Glutamatergic neuron (in vitro differentiated cells): Measurements from ENCODE around the gene MYD88. TPM values are rescaled to one million over a fixed set of nuclear protein-coding genes. Genes with fewer than 3 reads are reported as not detected.
A peak's percentile ranks its signal among the peaks of the same experiment; 100 is the strongest.
"Not testable (repeated sequence)": the region's sequence is repeated elsewhere in the genome, so short reads cannot be mapped to it uniquely, and the experiment has no call there.

Experiments used
- DNase-seq: peaks from one replicate; pipeline ENCODE4 v3.0.0; 2022
- H3K27ac Mint-ChIP-seq: one replicate; pipeline ENCODE4 v1.8.0; 2020; ENCODE audit warnings: mild to moderate bottlenecking, mixed read lengths, inconsistent platforms; ENCODE audit not compliant: unreplicated experiment
- H3K27me3 Mint-ChIP-seq: one replicate; pipeline ENCODE4 v1.8.0; 2020; ENCODE audit warnings: mild to moderate bottlenecking, moderate library complexity, mixed read lengths, inconsistent platforms; ENCODE audit not compliant: unreplicated experiment
- H3K36me3 Mint-ChIP-seq: one replicate; pipeline ENCODE4 v1.8.0; 2020; ENCODE audit warnings: mild to moderate bottlenecking, mixed read lengths, inconsistent platforms; ENCODE audit not compliant: unreplicated experiment
- H3K4me1 Mint-ChIP-seq: one replicate; pipeline ENCODE4 v1.8.0; 2020; ENCODE audit warnings: mild to moderate bottlenecking, low read depth, mixed read lengths, inconsistent platforms; ENCODE audit not compliant: unreplicated experiment
- H3K4me3 Mint-ChIP-seq: one replicate; pipeline ENCODE4 v1.8.0; 2020; ENCODE audit warnings: mild to moderate bottlenecking, mixed read lengths, inconsistent platforms; ENCODE audit not compliant: unreplicated experiment
- H3K9me3 Mint-ChIP-seq: one replicate; pipeline ENCODE4 v1.8.0; 2020; ENCODE audit warnings: mild to moderate bottlenecking, moderate library complexity, mixed read lengths, inconsistent platforms; ENCODE audit not compliant: unreplicated experiment
- CTCF ChIP-seq: fragments of 200-600 bp; sonication (generic); IDR thresholded peaks from one replicate; pipeline ENCODE4 v1.5.0; 2021; ENCODE audit not compliant: partially characterized antibody, unreplicated experiment
- total RNA-seq: library from RNA; stranded (reverse); fragmentation: NEBNext Ultra II Directional; extraction: Animal tissue kit (Norgen Biotek cat#: 25700); gene quantifications from one replicate; pipeline ENCODE4 v1.2.1, GENCODE V29; 2021; ENCODE audit not compliant: unreplicated experiment

The MYD88 gene
- total RNA-seq, 1 donor from 2014 or later, result 58.0 TPM

- Mint-ChIP-seq H3K4me1 (no peaks in the 10 kb centered on the region), H3K36me3 (no peaks in the 10 kb centered on the region), H3K4me3 (no peak overlapping the region), H3K27me3 (peaks cover 2% of the 10 kb centered on the region), H3K27ac (no peak overlapping the region), H3K9me3 (no peaks in the 10 kb centered on the region)
- DNase-seq, result no peak
- no peak for TF ChIP-seq CTCF
Observed at GRCh38 chr3:38158472-38158871, 20.0 kb downstream of the MYD88 start.

GRCh38 chr3:38160704-38161103, 22.2 kb downstream of the MYD88 start:
- H3K27me3 Mint-ChIP-seq, H3K36me3 Mint-ChIP-seq, DNase-seq, H3K9me3 Mint-ChIP-seq, H3K4me1 Mint-ChIP-seq, H3K27ac Mint-ChIP-seq, H3K4me3 Mint-ChIP-seq: not testable (repeated sequence)

GRCh38 chr3:38163117-38163840, 24.8 kb downstream of the MYD88 start:
- peaks cover 15% of the 10 kb centered on the region for H3K4me1 Mint-ChIP-seq
- peaks cover 8% of the 10 kb centered on the region for H3K27me3 Mint-ChIP-seq
- peaks cover 11% of the 10 kb centered on the region for H3K9me3 Mint-ChIP-seq
- no peak for TF ChIP-seq CTCF
- no peak for DNase-seq
- no peaks in the 10 kb centered on the region for H3K36me3 Mint-ChIP-seq
- peak overlapping the region; percentile 20 for H3K4me3 Mint-ChIP-seq
- no peak overlapping the region for H3K27ac Mint-ChIP-seq

DNA sequence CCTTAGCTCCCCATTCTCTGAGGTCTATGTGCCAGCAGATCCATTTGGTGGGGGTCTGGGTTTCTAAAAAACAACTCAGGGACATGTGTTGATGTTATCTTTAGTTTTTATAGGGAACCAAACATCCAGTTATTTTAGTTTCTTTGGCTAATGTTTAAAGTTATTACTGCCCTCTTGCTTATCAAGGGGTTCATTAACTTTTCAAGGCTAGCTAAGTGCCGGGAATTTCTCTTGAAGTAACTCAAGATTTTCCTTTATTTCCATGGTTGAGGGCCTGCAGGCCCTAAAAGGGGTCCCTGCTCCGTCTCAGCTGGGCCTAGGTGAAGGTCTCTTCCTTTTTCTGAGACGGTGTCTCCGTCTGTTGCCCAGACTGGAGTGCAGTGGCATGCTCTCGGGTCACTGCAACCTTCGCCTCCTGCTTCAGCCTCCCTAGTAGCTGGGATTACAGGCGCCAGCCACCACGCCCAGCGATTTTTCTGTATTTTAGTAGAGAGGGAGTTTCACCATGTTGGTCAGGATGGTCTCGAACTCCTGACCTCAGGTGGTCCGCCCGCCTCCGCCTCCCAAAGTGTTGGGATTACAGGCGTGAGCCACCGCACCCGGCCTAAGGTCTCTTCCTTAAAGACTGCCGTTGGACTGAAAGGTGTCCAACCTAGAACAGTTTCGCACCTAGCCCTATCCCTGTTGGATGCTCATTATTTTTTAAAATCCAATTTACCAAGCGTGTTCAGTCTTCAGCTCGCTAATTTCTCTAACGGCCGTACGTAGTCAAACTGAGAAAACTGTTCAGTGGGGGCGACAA, 25.6 kb downstream of the MYD88 start:
- Mint-ChIP-seq H3K4me1 (peaks cover 18% of the 10 kb centered on the region), H3K9me3 (peaks cover 11% of the 10 kb centered on the region), H3K27ac (peak overlapping the region; percentile 95), H3K36me3 (no peaks in the 10 kb centered on the region), H3K4me3 (peak overlapping the region; percentile 91), H3K27me3 (peaks cover 8% of the 10 kb centered on the region)
- TF ChIP-seq CTCF, result no peak
- DNase-seq, result no peak

- H3K27ac Mint-ChIP-seq, result peak overlapping the region; percentile 95
- DNase-seq, result no peak
- peaks cover 11% of the 10 kb centered on the region for H3K9me3 Mint-ChIP-seq
- TF ChIP-seq CTCF, result no peak
- no peaks in the 10 kb centered on the region for H3K36me3 Mint-ChIP-seq
- peak overlapping the region; percentile 91 for H3K4me3 Mint-ChIP-seq
- H3K4me1 Mint-ChIP-seq, result peaks cover 18% of the 10 kb centered on the region
- peaks cover 8% of the 10 kb centered on the region for H3K27me3 Mint-ChIP-seq
Observed at GRCh38 chr3:38164643-38164951, 26.1 kb downstream of the MYD88 start.
